GM23338 (cell line): ENCODE data around the gene POP4. TPM values are rescaled to one million over a fixed set of nuclear protein-coding genes. Genes with fewer than 3 reads are reported as not detected.

Experiments
- ATAC-seq: fragments of 200-7000 bp; cut with Tn5 transposase; 3 replicates; pipeline ENCODE4 v1.9.1; 2020
- DNase-seq: peaks from one replicate; pipeline ENCODE4 v3.0.0-alpha.2; 2015; ENCODE audit warnings: low spot score
- H2AFZ ChIP-seq: fragments of 200-600 bp; sonication (generic); 2 replicates; pipeline ENCODE4 v1.8.0; 2016; ENCODE audit warnings: antibody characterized with exemption, mild to moderate bottlenecking, moderate library complexity
- H3F3A ChIP-seq: fragments of 200-600 bp; sonication (generic); replicated peaks from 2 replicates; pipeline ENCODE4 v1.8.0; 2017; ENCODE audit warnings: antibody characterized with exemption, mixed run types, low read depth
- H3K27ac ChIP-seq: fragments of 200-600 bp; sonication (generic); 2 replicates; pipeline ENCODE4 v1.6.1; 2016; ENCODE audit warnings: low read depth
- H3K27me3 ChIP-seq: fragments of 200-600 bp; sonication (generic); 2 replicates; pipeline ENCODE4 v1.8.0; 2016; ENCODE audit warnings: mild to moderate bottlenecking, mixed run types, moderate library complexity; ENCODE audit not compliant: insufficient read depth
- H3K36me3 ChIP-seq: fragments of 200-600 bp; sonication (generic); 2 replicates; pipeline ENCODE4 v1.8.0; 2016; ENCODE audit warnings: mild to moderate bottlenecking; ENCODE audit not compliant: insufficient read depth
- H3K4me1 ChIP-seq: fragments of 200-600 bp; sonication (generic); 2 replicates; pipeline ENCODE4 v1.8.0; 2016; ENCODE audit warnings: mild to moderate bottlenecking, moderate library complexity; ENCODE audit not compliant: insufficient read depth
- H3K4me2 ChIP-seq: fragments of 200-600 bp; sonication (generic); 2 replicates; pipeline ENCODE4 v1.7.1; 2017; ENCODE audit warnings: mixed run types
- H3K4me3 ChIP-seq: fragments of 200-600 bp; sonication (generic); 2 replicates; pipeline ENCODE4 v1.6.1; 2016; ENCODE audit warnings: mixed run types
- H3K79me2 ChIP-seq: fragments of 200-600 bp; sonication (generic); replicated peaks from 2 replicates; pipeline ENCODE4 v1.8.0; 2017; ENCODE audit warnings: mild to moderate bottlenecking; ENCODE audit not compliant: insufficient read depth
- H3K9me2 ChIP-seq: fragments of 200-600 bp; sonication (generic); 2 replicates; pipeline ENCODE4 v1.8.0; 2017; ENCODE audit not compliant: insufficient read depth
- H4K20me1 ChIP-seq: fragments of 200-600 bp; sonication (generic); replicated peaks from 2 replicates; pipeline ENCODE4 v1.8.0; 2017; ENCODE audit warnings: mild to moderate bottlenecking; ENCODE audit not compliant: insufficient read depth
- H3K27ac Mint-ChIP-seq: 2 replicates; pipeline ENCODE4 v1.8.0; 2020; ENCODE audit warnings: inconsistent platforms, mild to moderate bottlenecking, moderate library complexity, mixed read lengths
- H3K27me3 Mint-ChIP-seq: 3 replicates; pipeline ENCODE4 v1.8.0; 2022; ENCODE audit warnings: low read depth, mild to moderate bottlenecking, moderate library complexity, mixed read lengths, inconsistent platforms; ENCODE audit not compliant: insufficient read depth, poor library complexity
- H3K36me3 Mint-ChIP-seq: 3 replicates; pipeline ENCODE4 v1.8.0; 2021; ENCODE audit warnings: low read depth, mild to moderate bottlenecking, inconsistent platforms, moderate library complexity, mixed read lengths
- H3K4me1 Mint-ChIP-seq: 3 replicates; pipeline ENCODE4 v1.8.0; 2020; ENCODE audit warnings: mild to moderate bottlenecking, inconsistent platforms, mixed read lengths
- H3K4me3 Mint-ChIP-seq: 3 replicates; pipeline ENCODE4 v1.8.0; 2021; ENCODE audit warnings: moderate library complexity, mild to moderate bottlenecking, inconsistent platforms, mixed read lengths
- H3K9me3 Mint-ChIP-seq: 3 replicates; pipeline ENCODE4 v1.8.0; 2020; ENCODE audit warnings: moderate library complexity, mild to moderate bottlenecking, inconsistent platforms, mixed read lengths
- CREB1 ChIP-seq: fragments of 250-450 bp; sonication (Bioruptor Pico); IDR thresholded peaks from 2 replicates; pipeline ENCODE4 v1.5.0; 2020; ENCODE audit warnings: low read depth, mild to moderate bottlenecking, moderate library complexity
- EZH2 ChIP-seq: fragments of 200-600 bp; sonication (generic); IDR thresholded peaks from one replicate; pipeline ENCODE4 v1.8.0; 2017; ENCODE audit warnings: antibody characterized with exemption, mild to moderate bottlenecking, low read depth; ENCODE audit not compliant: unreplicated experiment
- EZH2phosphoT487 ChIP-seq: fragments of 200-600 bp; sonication (generic); IDR thresholded peaks from one replicate; pipeline ENCODE4 v1.8.1; 2018; ENCODE audit warnings: antibody characterized with exemption; ENCODE audit not compliant: unreplicated experiment
- JUNB ChIP-seq: IDR thresholded peaks from one replicate; pipeline ENCODE4 v1.6.1; 2016; ENCODE audit warnings: antibody characterized with exemption; ENCODE audit not compliant: unreplicated experiment
- NANOG ChIP-seq: IDR thresholded peaks from 2 replicates; pipeline ENCODE4 v1.6.1; 2016; ENCODE audit warnings: antibody characterized with exemption, borderline replicate concordance
- POLR2AphosphoS5 ChIP-seq: IDR thresholded peaks from 2 replicates; pipeline ENCODE4 v1.6.1; 2016; ENCODE audit warnings: antibody characterized with exemption, low read depth
- STAT1 ChIP-seq: IDR thresholded peaks from one replicate; pipeline ENCODE4 v1.6.1; 2016; ENCODE audit warnings: antibody characterized with exemption; ENCODE audit not compliant: unreplicated experiment
- ZNF114 ChIP-seq: fragments of 250-450 bp; sonication (Bioruptor Pico); IDR thresholded peaks from 2 replicates; pipeline ENCODE4 v1.5.0; 2020; ENCODE audit warnings: mild to moderate bottlenecking, moderate library complexity
- ZNF331 ChIP-seq: fragments of 250-450 bp; sonication (Bioruptor Pico); IDR thresholded peaks from 2 replicates; pipeline ENCODE4 v1.5.0; 2020; ENCODE audit warnings: low read depth, mild to moderate bottlenecking, moderate library complexity
- polyA plus RNA-seq: library from polyadenylated mRNA; unstranded; fragments of >200 nt; fragmentation: Nextera tagmentation; extraction: Ambion mirVana; gene quantifications from 2 replicates; pipeline ENCODE4 v1.2.1, GENCODE V29; 2016
- total RNA-seq: library from RNA; depleted of rRNA; stranded (reverse); fragments of >200 nt; shearing (Covaris generic); gene quantifications from 2 replicates; pipeline ENCODE4 v1.2.3, GENCODE V29; 2014
- TF ChIP-seq, protein P1 (sequence below): fragments of 250-450 bp; sonication (Bioruptor Pico); IDR thresholded peaks from 2 replicates; pipeline ENCODE4 v1.5.0; 2020; ENCODE audit warnings: mild to moderate bottlenecking, moderate library complexity
- TF ChIP-seq, protein P2 (sequence below), 2 experiments: fragments of 200-600 bp in 1 of 2; sonication (generic) in 1 of 2; conservative IDR thresholded peaks; 2 replicates each; pipeline versions ENCODE4 v1.5.1 to v1.6.1; 2016 to 2017; ENCODE audit warnings: antibody characterized with exemption in 2 of 2, low read depth in 2 of 2, mild to moderate bottlenecking in 2 of 2, moderate library complexity in 1 of 2
- TF ChIP-seq, protein P3 (sequence below): IDR thresholded peaks from 2 replicates; pipeline ENCODE4 v1.6.1; 2016; ENCODE audit warnings: antibody characterized with exemption
- TF ChIP-seq, protein P4 (sequence below): IDR thresholded peaks from one replicate; pipeline ENCODE4 v1.6.1; 2018; ENCODE audit warnings: antibody characterized with exemption; ENCODE audit not compliant: unreplicated experiment

The POP4 gene
- total and polyA plus RNA-seq, 2 experiments from 2014 or later = 37.2 to 58.3 TPM

DNA sequence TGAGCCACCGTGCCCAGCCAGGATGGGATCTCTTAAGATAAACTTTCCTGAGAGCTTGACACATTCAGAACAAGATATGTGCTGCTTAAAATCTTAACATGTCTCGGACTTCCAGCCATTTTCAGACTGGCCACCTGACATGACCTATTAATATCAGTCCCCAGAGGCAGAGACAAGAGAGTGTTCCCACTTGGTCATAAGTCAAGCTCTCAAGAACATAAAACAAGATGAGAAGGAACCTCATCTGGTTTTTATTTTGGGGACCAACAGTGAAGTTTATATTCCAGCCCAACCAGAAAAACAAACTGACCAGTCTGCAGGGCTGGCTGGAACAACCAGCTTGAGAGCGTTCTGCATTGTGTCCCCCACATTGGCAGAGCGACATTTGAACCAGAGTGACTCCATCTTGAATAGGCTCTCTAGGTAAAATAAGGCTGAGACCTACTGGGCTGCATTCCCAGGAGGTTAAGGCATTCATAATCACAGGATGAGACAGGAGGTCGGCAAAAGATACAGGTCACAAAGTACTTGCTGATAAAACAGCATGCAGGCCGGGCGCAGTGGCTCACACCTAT lies 37.4 kb downstream of the POP4 start:
- Mint-ChIP-seq H3K36me3 (no peaks in the 10 kb centered on the region), H3K4me3 (no peak overlapping the region), H3K27ac (no peak overlapping the region), H3K27me3 (peaks cover 2% of the 10 kb centered on the region), H3K9me3 (no peaks in the 10 kb centered on the region), H3K4me1 (peaks cover 19% of the 10 kb centered on the region)
- Histone ChIP-seq H3K4me2 (no peak overlapping the region), H3K27ac (no peak overlapping the region), H4K20me1 (no peaks in the 10 kb centered on the region), H3K4me3 (no peak overlapping the region), H3F3A (no peaks in the 10 kb centered on the region), H2AFZ (no peak overlapping the region), H3K4me1 (peaks cover 17% of the 10 kb centered on the region), H3K9me2 (no peaks in the 10 kb centered on the region), H3K27me3 (no peaks in the 10 kb centered on the region), H3K36me3 (no peaks in the 10 kb centered on the region), H3K79me2 (no peaks in the 10 kb centered on the region)
- no peak for TF ChIP-seq POLR2AphosphoS5
- TF ChIP-seq, protein P1, sequence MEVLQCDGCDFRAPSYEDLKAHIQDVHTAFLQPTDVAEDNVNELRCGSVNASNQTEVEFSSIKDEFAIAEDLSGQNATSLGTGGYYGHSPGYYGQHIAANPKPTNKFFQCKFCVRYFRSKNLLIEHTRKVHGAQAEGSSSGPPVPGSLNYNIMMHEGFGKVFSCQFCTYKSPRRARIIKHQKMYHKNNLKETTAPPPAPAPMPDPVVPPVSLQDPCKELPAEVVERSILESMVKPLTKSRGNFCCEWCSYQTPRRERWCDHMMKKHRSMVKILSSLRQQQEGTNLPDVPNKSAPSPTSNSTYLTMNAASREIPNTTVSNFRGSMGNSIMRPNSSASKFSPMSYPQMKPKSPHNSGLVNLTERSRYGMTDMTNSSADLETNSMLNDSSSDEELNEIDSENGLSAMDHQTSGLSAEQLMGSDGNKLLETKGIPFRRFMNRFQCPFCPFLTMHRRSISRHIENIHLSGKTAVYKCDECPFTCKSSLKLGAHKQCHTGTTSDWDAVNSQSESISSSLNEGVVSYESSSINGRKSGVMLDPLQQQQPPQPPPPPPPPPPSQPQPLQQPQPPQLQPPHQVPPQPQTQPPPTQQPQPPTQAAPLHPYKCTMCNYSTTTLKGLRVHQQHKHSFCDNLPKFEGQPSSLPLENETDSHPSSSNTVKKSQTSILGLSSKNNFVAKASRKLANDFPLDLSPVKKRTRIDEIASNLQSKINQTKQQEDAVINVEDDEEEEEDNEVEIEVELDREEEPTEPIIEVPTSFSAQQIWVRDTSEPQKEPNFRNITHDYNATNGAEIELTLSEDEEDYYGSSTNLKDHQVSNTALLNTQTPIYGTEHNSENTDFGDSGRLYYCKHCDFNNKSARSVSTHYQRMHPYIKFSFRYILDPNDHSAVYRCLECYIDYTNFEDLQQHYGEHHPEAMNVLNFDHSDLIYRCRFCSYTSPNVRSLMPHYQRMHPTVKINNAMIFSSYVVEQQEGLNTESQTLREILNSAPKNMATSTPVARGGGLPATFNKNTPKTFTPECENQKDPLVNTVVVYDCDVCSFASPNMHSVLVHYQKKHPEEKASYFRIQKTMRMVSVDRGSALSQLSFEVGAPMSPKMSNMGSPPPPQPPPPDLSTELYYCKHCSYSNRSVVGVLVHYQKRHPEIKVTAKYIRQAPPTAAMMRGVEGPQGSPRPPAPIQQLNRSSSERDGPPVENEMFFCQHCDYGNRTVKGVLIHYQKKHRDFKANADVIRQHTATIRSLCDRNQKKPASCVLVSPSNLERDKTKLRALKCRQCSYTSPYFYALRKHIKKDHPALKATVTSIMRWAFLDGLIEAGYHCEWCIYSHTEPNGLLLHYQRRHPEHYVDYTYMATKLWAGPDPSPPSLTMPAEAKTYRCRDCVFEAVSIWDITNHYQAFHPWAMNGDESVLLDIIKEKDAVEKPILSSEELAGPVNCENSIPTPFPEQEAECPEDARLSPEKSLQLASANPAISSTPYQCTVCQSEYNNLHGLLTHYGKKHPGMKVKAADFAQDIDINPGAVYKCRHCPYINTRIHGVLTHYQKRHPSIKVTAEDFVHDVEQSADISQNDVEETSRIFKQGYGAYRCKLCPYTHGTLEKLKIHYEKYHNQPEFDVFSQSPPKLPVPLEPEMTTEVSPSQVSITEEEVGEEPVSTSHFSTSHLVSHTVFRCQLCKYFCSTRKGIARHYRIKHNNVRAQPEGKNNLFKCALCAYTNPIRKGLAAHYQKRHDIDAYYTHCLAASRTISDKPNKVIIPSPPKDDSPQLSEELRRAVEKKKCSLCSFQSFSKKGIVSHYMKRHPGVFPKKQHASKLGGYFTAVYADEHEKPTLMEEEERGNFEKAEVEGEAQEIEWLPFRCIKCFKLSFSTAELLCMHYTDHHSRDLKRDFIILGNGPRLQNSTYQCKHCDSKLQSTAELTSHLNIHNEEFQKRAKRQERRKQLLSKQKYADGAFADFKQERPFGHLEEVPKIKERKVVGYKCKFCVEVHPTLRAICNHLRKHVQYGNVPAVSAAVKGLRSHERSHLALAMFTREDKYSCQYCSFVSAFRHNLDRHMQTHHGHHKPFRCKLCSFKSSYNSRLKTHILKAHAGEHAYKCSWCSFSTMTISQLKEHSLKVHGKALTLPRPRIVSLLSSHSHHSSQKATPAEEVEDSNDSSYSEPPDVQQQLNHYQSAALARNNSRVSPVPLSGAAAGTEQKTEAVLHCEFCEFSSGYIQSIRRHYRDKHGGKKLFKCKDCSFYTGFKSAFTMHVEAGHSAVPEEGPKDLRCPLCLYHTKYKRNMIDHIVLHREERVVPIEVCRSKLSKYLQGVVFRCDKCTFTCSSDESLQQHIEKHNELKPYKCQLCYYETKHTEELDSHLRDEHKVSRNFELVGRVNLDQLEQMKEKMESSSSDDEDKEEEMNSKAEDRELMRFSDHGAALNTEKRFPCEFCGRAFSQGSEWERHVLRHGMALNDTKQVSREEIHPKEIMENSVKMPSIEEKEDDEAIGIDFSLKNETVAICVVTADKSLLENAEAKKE (CRISPR knock-in tag) = no peak
- TF ChIP-seq STAT1 = no peak
- no peak for TF ChIP-seq EZH2phosphoT487
- no peak for TF ChIP-seq CREB1 (CRISPR knock-in tag)
- TF ChIP-seq, protein P2, sequence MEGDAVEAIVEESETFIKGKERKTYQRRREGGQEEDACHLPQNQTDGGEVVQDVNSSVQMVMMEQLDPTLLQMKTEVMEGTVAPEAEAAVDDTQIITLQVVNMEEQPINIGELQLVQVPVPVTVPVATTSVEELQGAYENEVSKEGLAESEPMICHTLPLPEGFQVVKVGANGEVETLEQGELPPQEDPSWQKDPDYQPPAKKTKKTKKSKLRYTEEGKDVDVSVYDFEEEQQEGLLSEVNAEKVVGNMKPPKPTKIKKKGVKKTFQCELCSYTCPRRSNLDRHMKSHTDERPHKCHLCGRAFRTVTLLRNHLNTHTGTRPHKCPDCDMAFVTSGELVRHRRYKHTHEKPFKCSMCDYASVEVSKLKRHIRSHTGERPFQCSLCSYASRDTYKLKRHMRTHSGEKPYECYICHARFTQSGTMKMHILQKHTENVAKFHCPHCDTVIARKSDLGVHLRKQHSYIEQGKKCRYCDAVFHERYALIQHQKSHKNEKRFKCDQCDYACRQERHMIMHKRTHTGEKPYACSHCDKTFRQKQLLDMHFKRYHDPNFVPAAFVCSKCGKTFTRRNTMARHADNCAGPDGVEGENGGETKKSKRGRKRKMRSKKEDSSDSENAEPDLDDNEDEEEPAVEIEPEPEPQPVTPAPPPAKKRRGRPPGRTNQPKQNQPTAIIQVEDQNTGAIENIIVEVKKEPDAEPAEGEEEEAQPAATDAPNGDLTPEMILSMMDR (conservative IDR thresholded peaks at IDR 0.05; ENCODE audit: low read depth in 2 of 2) = no peak
- TF ChIP-seq ZNF331 (CRISPR knock-in tag) = no peak
- no peak for TF ChIP-seq ZNF114
- no peak for TF ChIP-seq JUNB
- TF ChIP-seq, protein P3, sequence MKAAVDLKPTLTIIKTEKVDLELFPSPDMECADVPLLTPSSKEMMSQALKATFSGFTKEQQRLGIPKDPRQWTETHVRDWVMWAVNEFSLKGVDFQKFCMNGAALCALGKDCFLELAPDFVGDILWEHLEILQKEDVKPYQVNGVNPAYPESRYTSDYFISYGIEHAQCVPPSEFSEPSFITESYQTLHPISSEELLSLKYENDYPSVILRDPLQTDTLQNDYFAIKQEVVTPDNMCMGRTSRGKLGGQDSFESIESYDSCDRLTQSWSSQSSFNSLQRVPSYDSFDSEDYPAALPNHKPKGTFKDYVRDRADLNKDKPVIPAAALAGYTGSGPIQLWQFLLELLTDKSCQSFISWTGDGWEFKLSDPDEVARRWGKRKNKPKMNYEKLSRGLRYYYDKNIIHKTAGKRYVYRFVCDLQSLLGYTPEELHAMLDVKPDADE = no peak
- TF ChIP-seq EZH2 = no peak
- no peak for TF ChIP-seq NANOG
- TF ChIP-seq, protein P4, sequence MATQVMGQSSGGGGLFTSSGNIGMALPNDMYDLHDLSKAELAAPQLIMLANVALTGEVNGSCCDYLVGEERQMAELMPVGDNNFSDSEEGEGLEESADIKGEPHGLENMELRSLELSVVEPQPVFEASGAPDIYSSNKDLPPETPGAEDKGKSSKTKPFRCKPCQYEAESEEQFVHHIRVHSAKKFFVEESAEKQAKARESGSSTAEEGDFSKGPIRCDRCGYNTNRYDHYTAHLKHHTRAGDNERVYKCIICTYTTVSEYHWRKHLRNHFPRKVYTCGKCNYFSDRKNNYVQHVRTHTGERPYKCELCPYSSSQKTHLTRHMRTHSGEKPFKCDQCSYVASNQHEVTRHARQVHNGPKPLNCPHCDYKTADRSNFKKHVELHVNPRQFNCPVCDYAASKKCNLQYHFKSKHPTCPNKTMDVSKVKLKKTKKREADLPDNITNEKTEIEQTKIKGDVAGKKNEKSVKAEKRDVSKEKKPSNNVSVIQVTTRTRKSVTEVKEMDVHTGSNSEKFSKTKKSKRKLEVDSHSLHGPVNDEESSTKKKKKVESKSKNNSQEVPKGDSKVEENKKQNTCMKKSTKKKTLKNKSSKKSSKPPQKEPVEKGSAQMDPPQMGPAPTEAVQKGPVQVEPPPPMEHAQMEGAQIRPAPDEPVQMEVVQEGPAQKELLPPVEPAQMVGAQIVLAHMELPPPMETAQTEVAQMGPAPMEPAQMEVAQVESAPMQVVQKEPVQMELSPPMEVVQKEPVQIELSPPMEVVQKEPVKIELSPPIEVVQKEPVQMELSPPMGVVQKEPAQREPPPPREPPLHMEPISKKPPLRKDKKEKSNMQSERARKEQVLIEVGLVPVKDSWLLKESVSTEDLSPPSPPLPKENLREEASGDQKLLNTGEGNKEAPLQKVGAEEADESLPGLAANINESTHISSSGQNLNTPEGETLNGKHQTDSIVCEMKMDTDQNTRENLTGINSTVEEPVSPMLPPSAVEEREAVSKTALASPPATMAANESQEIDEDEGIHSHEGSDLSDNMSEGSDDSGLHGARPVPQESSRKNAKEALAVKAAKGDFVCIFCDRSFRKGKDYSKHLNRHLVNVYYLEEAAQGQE = no peak
- DNase-seq (no peak), ATAC-seq (no peak)
